ENCODE measurements around the gene ABCB9. TPM values are rescaled to one million over a fixed set of nuclear protein-coding genes. Genes with fewer than 3 reads are reported as not detected.

Gene ABCB9
- total and polyA plus RNA-seq, 2 experiments from 2014 or later, result 1.2 to 7.0 TPM

DNA sequence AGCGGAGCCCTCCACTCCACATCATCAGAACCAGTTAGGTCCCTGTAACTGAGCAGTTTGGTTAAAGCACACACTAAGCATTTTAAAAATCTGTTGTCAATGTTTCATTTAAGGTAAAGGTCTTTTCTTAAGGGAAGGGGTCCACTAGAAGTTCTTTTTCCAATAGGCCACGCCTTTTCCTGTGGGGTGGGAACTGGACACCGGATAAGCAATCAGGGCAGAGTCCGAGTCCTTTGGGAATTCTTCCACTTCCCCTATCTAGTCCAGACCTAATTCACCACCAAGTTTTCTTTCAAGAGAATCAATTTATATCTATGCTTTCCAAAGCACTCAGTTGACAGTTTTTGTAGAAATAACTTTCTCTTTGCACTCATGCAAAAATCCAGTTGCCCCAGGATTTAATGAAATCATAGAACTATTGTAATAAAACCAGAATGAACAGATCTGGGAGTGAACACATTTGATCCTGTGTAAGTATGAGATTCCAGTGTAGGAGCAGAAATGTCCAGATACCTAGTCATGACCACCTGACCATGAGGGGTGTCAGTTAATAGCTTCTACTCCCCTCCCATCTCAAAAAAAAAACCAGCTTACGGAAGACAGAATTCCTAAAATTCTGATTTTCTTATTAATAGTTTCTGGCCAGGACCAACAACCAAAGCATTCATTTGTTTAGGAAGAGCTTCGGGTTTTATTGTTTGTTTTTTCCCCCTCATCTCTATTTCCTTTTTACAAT lies 82.0 kb downstream of the ABCB9 start:
- no peaks in the 10 kb centered on the region; the same call in 1 of the 2 replicates for H3K4me1 ChIP-seq (ENCODE audit: insufficient read depth)
- no peak overlapping the region for H2AFZ ChIP-seq
- ATAC-seq, result no peak
- no peak overlapping the region for H3K4me2 ChIP-seq
- no peak overlapping the region for H3K4me3 Mint-ChIP-seq
- no peaks in the 10 kb centered on the region for H3K9me3 Mint-ChIP-seq
- H3K4me3 ChIP-seq, result no peak overlapping the region
- H3K27ac ChIP-seq (ENCODE audit: low read depth), result no peak overlapping the region
- peaks cover 38% of the 10 kb centered on the region for H3K27me3 ChIP-seq (ENCODE audit: insufficient read depth)
- H4K20me1 ChIP-seq (replicated peaks; ENCODE audit: insufficient read depth), result peaks cover 50% of the 10 kb centered on the region
- no peak for DNase-seq (ENCODE audit: low spot score)
- TF ChIP-seq EZH2phosphoT487 (IDR thresholded peaks at IDR 0.05; ENCODE audit: unreplicated experiment) (no peak), ZNF114 (CRISPR knock-in tag; IDR thresholded peaks at IDR 0.05) (no peak), NANOG (IDR thresholded peaks at IDR 0.05; ENCODE audit: borderline replicate concordance) (no peak), STAT1 (IDR thresholded peaks at IDR 0.05; ENCODE audit: unreplicated experiment) (no peak), POLR2AphosphoS5 (IDR thresholded peaks at IDR 0.05; ENCODE audit: low read depth) (no peak), EZH2 (IDR thresholded peaks at IDR 0.05; ENCODE audit: low read depth, unreplicated experiment) (no peak), CREB1 (CRISPR knock-in tag; IDR thresholded peaks at IDR 0.05; ENCODE audit: low read depth) (no peak), JUNB (IDR thresholded peaks at IDR 0.05; ENCODE audit: unreplicated experiment) (no peak), ZNF331 (CRISPR knock-in tag; IDR thresholded peaks at IDR 0.05; ENCODE audit: low read depth) (no peak)
- TF ChIP-seq, protein P1, sequence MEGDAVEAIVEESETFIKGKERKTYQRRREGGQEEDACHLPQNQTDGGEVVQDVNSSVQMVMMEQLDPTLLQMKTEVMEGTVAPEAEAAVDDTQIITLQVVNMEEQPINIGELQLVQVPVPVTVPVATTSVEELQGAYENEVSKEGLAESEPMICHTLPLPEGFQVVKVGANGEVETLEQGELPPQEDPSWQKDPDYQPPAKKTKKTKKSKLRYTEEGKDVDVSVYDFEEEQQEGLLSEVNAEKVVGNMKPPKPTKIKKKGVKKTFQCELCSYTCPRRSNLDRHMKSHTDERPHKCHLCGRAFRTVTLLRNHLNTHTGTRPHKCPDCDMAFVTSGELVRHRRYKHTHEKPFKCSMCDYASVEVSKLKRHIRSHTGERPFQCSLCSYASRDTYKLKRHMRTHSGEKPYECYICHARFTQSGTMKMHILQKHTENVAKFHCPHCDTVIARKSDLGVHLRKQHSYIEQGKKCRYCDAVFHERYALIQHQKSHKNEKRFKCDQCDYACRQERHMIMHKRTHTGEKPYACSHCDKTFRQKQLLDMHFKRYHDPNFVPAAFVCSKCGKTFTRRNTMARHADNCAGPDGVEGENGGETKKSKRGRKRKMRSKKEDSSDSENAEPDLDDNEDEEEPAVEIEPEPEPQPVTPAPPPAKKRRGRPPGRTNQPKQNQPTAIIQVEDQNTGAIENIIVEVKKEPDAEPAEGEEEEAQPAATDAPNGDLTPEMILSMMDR (conservative IDR thresholded peaks at IDR 0.05; ENCODE audit: low read depth in 2 of 2), result no peak
- TF ChIP-seq, protein P2, sequence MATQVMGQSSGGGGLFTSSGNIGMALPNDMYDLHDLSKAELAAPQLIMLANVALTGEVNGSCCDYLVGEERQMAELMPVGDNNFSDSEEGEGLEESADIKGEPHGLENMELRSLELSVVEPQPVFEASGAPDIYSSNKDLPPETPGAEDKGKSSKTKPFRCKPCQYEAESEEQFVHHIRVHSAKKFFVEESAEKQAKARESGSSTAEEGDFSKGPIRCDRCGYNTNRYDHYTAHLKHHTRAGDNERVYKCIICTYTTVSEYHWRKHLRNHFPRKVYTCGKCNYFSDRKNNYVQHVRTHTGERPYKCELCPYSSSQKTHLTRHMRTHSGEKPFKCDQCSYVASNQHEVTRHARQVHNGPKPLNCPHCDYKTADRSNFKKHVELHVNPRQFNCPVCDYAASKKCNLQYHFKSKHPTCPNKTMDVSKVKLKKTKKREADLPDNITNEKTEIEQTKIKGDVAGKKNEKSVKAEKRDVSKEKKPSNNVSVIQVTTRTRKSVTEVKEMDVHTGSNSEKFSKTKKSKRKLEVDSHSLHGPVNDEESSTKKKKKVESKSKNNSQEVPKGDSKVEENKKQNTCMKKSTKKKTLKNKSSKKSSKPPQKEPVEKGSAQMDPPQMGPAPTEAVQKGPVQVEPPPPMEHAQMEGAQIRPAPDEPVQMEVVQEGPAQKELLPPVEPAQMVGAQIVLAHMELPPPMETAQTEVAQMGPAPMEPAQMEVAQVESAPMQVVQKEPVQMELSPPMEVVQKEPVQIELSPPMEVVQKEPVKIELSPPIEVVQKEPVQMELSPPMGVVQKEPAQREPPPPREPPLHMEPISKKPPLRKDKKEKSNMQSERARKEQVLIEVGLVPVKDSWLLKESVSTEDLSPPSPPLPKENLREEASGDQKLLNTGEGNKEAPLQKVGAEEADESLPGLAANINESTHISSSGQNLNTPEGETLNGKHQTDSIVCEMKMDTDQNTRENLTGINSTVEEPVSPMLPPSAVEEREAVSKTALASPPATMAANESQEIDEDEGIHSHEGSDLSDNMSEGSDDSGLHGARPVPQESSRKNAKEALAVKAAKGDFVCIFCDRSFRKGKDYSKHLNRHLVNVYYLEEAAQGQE (IDR thresholded peaks at IDR 0.05; ENCODE audit: unreplicated experiment), result no peak
- TF ChIP-seq, protein P3, sequence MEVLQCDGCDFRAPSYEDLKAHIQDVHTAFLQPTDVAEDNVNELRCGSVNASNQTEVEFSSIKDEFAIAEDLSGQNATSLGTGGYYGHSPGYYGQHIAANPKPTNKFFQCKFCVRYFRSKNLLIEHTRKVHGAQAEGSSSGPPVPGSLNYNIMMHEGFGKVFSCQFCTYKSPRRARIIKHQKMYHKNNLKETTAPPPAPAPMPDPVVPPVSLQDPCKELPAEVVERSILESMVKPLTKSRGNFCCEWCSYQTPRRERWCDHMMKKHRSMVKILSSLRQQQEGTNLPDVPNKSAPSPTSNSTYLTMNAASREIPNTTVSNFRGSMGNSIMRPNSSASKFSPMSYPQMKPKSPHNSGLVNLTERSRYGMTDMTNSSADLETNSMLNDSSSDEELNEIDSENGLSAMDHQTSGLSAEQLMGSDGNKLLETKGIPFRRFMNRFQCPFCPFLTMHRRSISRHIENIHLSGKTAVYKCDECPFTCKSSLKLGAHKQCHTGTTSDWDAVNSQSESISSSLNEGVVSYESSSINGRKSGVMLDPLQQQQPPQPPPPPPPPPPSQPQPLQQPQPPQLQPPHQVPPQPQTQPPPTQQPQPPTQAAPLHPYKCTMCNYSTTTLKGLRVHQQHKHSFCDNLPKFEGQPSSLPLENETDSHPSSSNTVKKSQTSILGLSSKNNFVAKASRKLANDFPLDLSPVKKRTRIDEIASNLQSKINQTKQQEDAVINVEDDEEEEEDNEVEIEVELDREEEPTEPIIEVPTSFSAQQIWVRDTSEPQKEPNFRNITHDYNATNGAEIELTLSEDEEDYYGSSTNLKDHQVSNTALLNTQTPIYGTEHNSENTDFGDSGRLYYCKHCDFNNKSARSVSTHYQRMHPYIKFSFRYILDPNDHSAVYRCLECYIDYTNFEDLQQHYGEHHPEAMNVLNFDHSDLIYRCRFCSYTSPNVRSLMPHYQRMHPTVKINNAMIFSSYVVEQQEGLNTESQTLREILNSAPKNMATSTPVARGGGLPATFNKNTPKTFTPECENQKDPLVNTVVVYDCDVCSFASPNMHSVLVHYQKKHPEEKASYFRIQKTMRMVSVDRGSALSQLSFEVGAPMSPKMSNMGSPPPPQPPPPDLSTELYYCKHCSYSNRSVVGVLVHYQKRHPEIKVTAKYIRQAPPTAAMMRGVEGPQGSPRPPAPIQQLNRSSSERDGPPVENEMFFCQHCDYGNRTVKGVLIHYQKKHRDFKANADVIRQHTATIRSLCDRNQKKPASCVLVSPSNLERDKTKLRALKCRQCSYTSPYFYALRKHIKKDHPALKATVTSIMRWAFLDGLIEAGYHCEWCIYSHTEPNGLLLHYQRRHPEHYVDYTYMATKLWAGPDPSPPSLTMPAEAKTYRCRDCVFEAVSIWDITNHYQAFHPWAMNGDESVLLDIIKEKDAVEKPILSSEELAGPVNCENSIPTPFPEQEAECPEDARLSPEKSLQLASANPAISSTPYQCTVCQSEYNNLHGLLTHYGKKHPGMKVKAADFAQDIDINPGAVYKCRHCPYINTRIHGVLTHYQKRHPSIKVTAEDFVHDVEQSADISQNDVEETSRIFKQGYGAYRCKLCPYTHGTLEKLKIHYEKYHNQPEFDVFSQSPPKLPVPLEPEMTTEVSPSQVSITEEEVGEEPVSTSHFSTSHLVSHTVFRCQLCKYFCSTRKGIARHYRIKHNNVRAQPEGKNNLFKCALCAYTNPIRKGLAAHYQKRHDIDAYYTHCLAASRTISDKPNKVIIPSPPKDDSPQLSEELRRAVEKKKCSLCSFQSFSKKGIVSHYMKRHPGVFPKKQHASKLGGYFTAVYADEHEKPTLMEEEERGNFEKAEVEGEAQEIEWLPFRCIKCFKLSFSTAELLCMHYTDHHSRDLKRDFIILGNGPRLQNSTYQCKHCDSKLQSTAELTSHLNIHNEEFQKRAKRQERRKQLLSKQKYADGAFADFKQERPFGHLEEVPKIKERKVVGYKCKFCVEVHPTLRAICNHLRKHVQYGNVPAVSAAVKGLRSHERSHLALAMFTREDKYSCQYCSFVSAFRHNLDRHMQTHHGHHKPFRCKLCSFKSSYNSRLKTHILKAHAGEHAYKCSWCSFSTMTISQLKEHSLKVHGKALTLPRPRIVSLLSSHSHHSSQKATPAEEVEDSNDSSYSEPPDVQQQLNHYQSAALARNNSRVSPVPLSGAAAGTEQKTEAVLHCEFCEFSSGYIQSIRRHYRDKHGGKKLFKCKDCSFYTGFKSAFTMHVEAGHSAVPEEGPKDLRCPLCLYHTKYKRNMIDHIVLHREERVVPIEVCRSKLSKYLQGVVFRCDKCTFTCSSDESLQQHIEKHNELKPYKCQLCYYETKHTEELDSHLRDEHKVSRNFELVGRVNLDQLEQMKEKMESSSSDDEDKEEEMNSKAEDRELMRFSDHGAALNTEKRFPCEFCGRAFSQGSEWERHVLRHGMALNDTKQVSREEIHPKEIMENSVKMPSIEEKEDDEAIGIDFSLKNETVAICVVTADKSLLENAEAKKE (CRISPR knock-in tag; IDR thresholded peaks at IDR 0.05), result no peak
- TF ChIP-seq, protein P4, sequence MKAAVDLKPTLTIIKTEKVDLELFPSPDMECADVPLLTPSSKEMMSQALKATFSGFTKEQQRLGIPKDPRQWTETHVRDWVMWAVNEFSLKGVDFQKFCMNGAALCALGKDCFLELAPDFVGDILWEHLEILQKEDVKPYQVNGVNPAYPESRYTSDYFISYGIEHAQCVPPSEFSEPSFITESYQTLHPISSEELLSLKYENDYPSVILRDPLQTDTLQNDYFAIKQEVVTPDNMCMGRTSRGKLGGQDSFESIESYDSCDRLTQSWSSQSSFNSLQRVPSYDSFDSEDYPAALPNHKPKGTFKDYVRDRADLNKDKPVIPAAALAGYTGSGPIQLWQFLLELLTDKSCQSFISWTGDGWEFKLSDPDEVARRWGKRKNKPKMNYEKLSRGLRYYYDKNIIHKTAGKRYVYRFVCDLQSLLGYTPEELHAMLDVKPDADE (IDR thresholded peaks at IDR 0.05), result no peak
- no peaks in the 10 kb centered on the region for H3K9me2 ChIP-seq (ENCODE audit: insufficient read depth)
- H3K36me3 ChIP-seq (ENCODE audit: insufficient read depth), result no peaks in the 10 kb centered on the region
- 0 out of 2 replicates have a peak, but pooled peaks cover 5% of the 10 kb centered on the region for H3F3A ChIP-seq (replicated peaks; ENCODE audit: low read depth)
- H3K27ac Mint-ChIP-seq, result no peak overlapping the region
- peaks cover 33% of the 10 kb centered on the region for H3K4me1 Mint-ChIP-seq
- H3K79me2 ChIP-seq (replicated peaks; ENCODE audit: insufficient read depth), result peaks cover 86% of the 10 kb centered on the region
- H3K27me3 Mint-ChIP-seq (ENCODE audit: insufficient read depth, low read depth, poor library complexity), result peaks cover 36% of the 10 kb centered on the region
- H3K36me3 Mint-ChIP-seq (ENCODE audit: low read depth), result no peaks in the 10 kb centered on the region
